K562 (cell line): ENCODE data around the gene NME9. TPM values are rescaled to one million over a fixed set of nuclear protein-coding genes. Genes with fewer than 3 reads are reported as not detected.

Experiments used
- CBX5 ChIP-seq: IDR thresholded peaks from 2 replicates; pipeline ENCODE4 v1.6.1; 2014; ENCODE audit warnings: low read depth, borderline replicate concordance
- CCNT2 ChIP-seq: IDR thresholded peaks from 2 replicates; pipeline ENCODE4 v1.6.1; 2011; ENCODE audit warnings: borderline replicate concordance, low read depth, mild to moderate bottlenecking, moderate library complexity, mixed read lengths, low read length; ENCODE audit not compliant: insufficient read length; ENCODE audit errors: extremely low read depth
- CTBP1 ChIP-seq: fragments of 450-650 bp; IDR thresholded peaks from 2 replicates; pipeline ENCODE4 v1.6.1; 2016; ENCODE audit warnings: borderline replicate concordance
- DMBX1 ChIP-seq: fragments of 250-450 bp; sonication (Bioruptor Pico); IDR thresholded peaks from 2 replicates; pipeline ENCODE4 v1.8.0; 2022; ENCODE audit warnings: inconsistent platforms, mild to moderate bottlenecking, moderate library complexity, borderline replicate concordance
- HEY1 ChIP-seq: fragments of 250-450 bp; sonication (Bioruptor Pico); IDR thresholded peaks from 2 replicates; pipeline ENCODE4 v1.5.0; 2020; ENCODE audit warnings: mild to moderate bottlenecking, moderate library complexity, borderline replicate concordance
- HMGN3 ChIP-seq: IDR thresholded peaks from 2 replicates; pipeline ENCODE4 v1.6.1; 2011; ENCODE audit warnings: borderline replicate concordance, low read depth, mild to moderate bottlenecking, mixed read lengths, low read length; ENCODE audit not compliant: insufficient read length; ENCODE audit errors: extremely low read depth
- MEF2A ChIP-seq: IDR thresholded peaks from 2 replicates; pipeline ENCODE4 v1.6.1; 2011; ENCODE audit warnings: low read depth, mild to moderate bottlenecking, low read length, moderate library complexity; ENCODE audit not compliant: control insufficient read depth
- NR2C1 ChIP-seq, 2 experiments: fragments of 450-650 bp; IDR thresholded peaks; 2 replicates each; pipeline ENCODE4 v1.6.1; 2017; ENCODE audit warnings: mild to moderate bottlenecking in 2 of 2, antibody characterized with exemption in 1 of 2, inconsistent platforms in 1 of 2, missing compliant biosample characterization in 1 of 2, missing genetic modification characterization in 1 of 2
- PHF8 ChIP-seq: fragments of 200-600 bp; sonication (generic); IDR thresholded peaks from 2 replicates; pipeline ENCODE4 v1.6.1; 2012; ENCODE audit warnings: mixed run types, mild to moderate bottlenecking, inconsistent platforms, low read length, moderate library complexity, borderline replicate concordance
- RAD21 ChIP-seq, 2 experiments: fragments of 250-450 bp in 1 of 2; fragments of 450-650 bp in 1 of 2; sonication (Bioruptor Pico) in 1 of 2; formaldehyde crosslinking in 1 of 2; IDR thresholded peaks in 1 of 2; conservative IDR thresholded peaks in 1 of 2; 2 replicates each; pipeline versions ENCODE4 v1.4.0 to v1.8.0; 2020 to 2022; ENCODE audit warnings: mild to moderate bottlenecking in 2 of 2, moderate library complexity in 1 of 2
- RBFOX2 ChIP-seq: fragments of 200-400 bp; formaldehyde crosslinking; IDR thresholded peaks from 2 replicates; pipeline ENCODE4 v1.6.1; 2017; ENCODE audit warnings: low read depth, mild to moderate bottlenecking, low read length, moderate library complexity
- RBM34 ChIP-seq: fragments of 200-400 bp; formaldehyde crosslinking; IDR thresholded peaks from 2 replicates; pipeline ENCODE4 v1.6.1; 2018; ENCODE audit warnings: low read length, borderline replicate concordance; ENCODE audit not compliant: insufficient read depth
- RNF2 ChIP-seq: sonication (generic); IDR thresholded peaks from 2 replicates; pipeline ENCODE4 v1.6.1; 2016
- RUNX1 ChIP-seq: sonication (generic); IDR thresholded peaks from 2 replicates; pipeline ENCODE4 v1.6.1; 2016; ENCODE audit warnings: antibody characterized with exemption, low read depth
- TBP ChIP-seq: optimal IDR thresholded peaks from 2 replicates; pipeline ENCODE3; 2011; ENCODE audit warnings: low read depth, low read length, improper control_type of control experiment
- ZNF232 ChIP-seq: sonication (generic); formaldehyde crosslinking; IDR thresholded peaks from 2 replicates; pipeline ENCODE4 v1.8.0; 2022; ENCODE audit warnings: mild to moderate bottlenecking, missing genetic modification reagents
- ZNF445 ChIP-seq: fragments of 250-450 bp; sonication (Bioruptor Pico); IDR thresholded peaks from 2 replicates; pipeline ENCODE4 v1.4.0; 2020; ENCODE audit warnings: low read depth, mild to moderate bottlenecking, moderate library complexity
- ZNF551 ChIP-seq: fragments of 250-450 bp; sonication (Bioruptor Pico); IDR thresholded peaks from 2 replicates; pipeline ENCODE4 v1.5.0; 2021; ENCODE audit warnings: mild to moderate bottlenecking, moderate library complexity
- polyA plus RNA-seq, 8 experiments: library from polyadenylated mRNA; depleted of rRNA in 4 of 8; stranded (reverse) in 5 of 8; unstranded in 3 of 8; fragments of >200 nt; fragmentation: Nextera tagmentation in 2 of 8; fragmentation: Illumina TruSeq in 1 of 8; extraction: Ambion mirVana in 2 of 8; extraction: Trizol in 1 of 8; gene quantifications; 2 replicates each; pipeline versions ENCODE4 v1.2.1 to v1.2.3, GENCODE V29; 2011 to 2014; ENCODE audit warnings: inconsistent platforms in 1 of 8, missing spikeins in 1 of 8
- total RNA-seq, 7 experiments: library from RNA; depleted of rRNA in 6 of 7; stranded (reverse); fragments of >200 nt in 6 of 7; fragmentation: Illumina TruSeq in 2 of 7; extraction: Trizol in 2 of 7; gene quantifications; 2 replicates each; pipeline versions ENCODE4 v1.2.1 to v1.2.3, GENCODE V29; 2011 to 2021; ENCODE audit warnings: low replicate concordance in 1 of 7
- TF ChIP-seq, protein P1 (sequence below): fragments of 450-650 bp; formaldehyde crosslinking; IDR thresholded peaks from 2 replicates; pipeline ENCODE4 v1.4.0; 2020; ENCODE audit warnings: mild to moderate bottlenecking, moderate library complexity
- TF ChIP-seq, protein P2 (sequence below): sonication (generic); formaldehyde crosslinking; IDR thresholded peaks from 2 replicates; pipeline ENCODE4 v1.8.1; 2023; ENCODE audit warnings: mild to moderate bottlenecking, missing genetic modification reagents
- TF ChIP-seq, protein P3 (sequence below): sonication (generic); formaldehyde crosslinking; IDR thresholded peaks from 2 replicates; pipeline ENCODE4 v1.8.1; 2023; ENCODE audit warnings: mild to moderate bottlenecking, missing genetic modification reagents

The NME9 gene
- total and polyA plus RNA-seq, 9 of the 15 experiments (the other 6 are each of a cell fraction or from before 2014, with no cell fraction given): 0.05 to 0.15 (median 0.13) TPM; not detected in 6

GRCh38 chr3:138347960-138348753 lies 18.5 kb upstream of the NME9 start, which contains the start of gene MRAS (continued):
- TF ChIP-seq RBFOX2 (peak; percentile 70), CBX5 (no peak), ZNF232 (no peak), DMBX1 (CRISPR knock-in tag) (no peak), RBM34 (no peak), RAD21 (CRISPR knock-in tag; conservative IDR thresholded peaks at IDR 0.05 in 1 of 2, IDR thresholded peaks at IDR 0.05 in 1 of 2) (peak; percentile 31 to 45; a peak in 3 of 4 replicates), HMGN3 (peak; percentile 19), CTBP1 (peak; percentile 91), RNF2 (no peak), CCNT2 (peak; percentile 40), PHF8 (peak; percentile 31; the same call in 1 of the 2 replicates), NR2C1 (IDR thresholded peaks at IDR 0.05) (no peak), NR2C1 (tag; IDR thresholded peaks at IDR 0.05) (0 out of 2 replicates have a peak, but pooled peaks have one; percentile 50), MEF2A (peak; percentile 67; the same call in 1 of the 2 replicates), HEY1 (CRISPR knock-in tag) (no peak), TBP (peak; percentile 27), ZNF551 (CRISPR knock-in tag) (no peak), ZNF445 (CRISPR knock-in tag) (no peak), RUNX1 (no peak)
- TF ChIP-seq, protein P1, sequence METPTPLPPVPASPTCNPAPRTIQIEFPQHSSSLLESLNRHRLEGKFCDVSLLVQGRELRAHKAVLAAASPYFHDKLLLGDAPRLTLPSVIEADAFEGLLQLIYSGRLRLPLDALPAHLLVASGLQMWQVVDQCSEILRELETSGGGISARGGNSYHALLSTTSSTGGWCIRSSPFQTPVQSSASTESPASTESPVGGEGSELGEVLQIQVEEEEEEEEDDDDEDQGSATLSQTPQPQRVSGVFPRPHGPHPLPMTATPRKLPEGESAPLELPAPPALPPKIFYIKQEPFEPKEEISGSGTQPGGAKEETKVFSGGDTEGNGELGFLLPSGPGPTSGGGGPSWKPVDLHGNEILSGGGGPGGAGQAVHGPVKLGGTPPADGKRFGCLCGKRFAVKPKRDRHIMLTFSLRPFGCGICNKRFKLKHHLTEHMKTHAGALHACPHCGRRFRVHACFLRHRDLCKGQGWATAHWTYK (CRISPR knock-in tag): no peak
- TF ChIP-seq, protein P2, sequence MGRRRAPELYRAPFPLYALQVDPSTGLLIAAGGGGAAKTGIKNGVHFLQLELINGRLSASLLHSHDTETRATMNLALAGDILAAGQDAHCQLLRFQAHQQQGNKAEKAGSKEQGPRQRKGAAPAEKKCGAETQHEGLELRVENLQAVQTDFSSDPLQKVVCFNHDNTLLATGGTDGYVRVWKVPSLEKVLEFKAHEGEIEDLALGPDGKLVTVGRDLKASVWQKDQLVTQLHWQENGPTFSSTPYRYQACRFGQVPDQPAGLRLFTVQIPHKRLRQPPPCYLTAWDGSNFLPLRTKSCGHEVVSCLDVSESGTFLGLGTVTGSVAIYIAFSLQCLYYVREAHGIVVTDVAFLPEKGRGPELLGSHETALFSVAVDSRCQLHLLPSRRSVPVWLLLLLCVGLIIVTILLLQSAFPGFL (CRISPR knock-in tag): no peak
- TF ChIP-seq, protein P3, sequence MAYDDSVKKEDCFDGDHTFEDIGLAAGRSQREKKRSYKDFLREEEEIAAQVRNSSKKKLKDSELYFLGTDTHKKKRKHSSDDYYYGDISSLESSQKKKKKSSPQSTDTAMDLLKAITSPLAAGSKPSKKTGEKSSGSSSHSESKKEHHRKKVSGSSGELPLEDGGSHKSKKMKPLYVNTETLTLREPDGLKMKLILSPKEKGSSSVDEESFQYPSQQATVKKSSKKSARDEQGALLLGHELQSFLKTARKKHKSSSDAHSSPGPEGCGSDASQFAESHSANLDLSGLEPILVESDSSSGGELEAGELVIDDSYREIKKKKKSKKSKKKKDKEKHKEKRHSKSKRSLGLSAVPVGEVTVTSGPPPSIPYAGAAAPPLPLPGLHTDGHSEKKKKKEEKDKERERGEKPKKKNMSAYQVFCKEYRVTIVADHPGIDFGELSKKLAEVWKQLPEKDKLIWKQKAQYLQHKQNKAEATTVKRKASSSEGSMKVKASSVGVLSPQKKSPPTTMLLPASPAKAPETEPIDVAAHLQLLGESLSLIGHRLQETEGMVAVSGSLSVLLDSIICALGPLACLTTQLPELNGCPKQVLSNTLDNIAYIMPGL (CRISPR knock-in tag): no peak
